ENCODE results near the gene NIT2. TPM values are rescaled to one million over a fixed set of nuclear protein-coding genes. Genes with fewer than 3 reads are reported as not detected.
"Not testable (repeated sequence)": the region's sequence is repeated elsewhere in the genome, so short reads cannot be mapped to it uniquely, and the experiment has no call there.

Gene NIT2
- total RNA-seq, 1 donor from 2014 or later: 9.4 TPM

DNA sequence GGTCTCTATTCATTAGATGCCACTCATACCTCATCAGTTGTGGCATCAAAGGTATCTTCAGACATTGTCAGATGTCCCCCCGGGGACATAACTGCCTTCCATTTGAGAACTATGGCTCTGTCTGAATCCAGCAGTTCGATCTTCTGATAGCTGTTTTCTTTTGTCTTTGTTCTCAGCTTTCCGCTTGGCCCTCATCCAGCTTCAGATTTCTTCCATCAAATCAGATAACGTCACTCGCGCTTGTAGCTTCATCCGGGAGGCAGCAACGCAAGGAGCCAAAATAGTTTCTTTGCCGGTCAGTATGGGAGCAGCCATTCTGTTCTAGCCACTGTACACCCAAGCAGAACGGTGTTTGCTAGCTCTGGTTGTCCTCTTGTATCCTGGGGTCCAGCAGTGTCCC lies 4.4 kb downstream of the NIT2 start:
- no peak for DNase-seq (ENCODE audit: low read depth in 2 of 2)

- no peak for DNase-seq (ENCODE audit: low read depth in 2 of 2)
Observed at GRCh38 chr3:100339786-100340185, 5.2 kb downstream of the NIT2 start.

GRCh38 chr3:100340527-100340926 lies 6.0 kb downstream of the NIT2 start:
- no peak for DNase-seq (ENCODE audit: low read depth in 2 of 2)

GRCh38 chr3:100348727-100349126 lies 14.2 kb downstream of the NIT2 start:
- DNase-seq (ENCODE audit: low read depth in 2 of 2): no peak

GRCh38 chr3:100351770-100352169 lies 17.2 kb downstream of the NIT2 start:
- DNase-seq (ENCODE audit: low read depth in 2 of 2): not testable (repeated sequence)

DNA sequence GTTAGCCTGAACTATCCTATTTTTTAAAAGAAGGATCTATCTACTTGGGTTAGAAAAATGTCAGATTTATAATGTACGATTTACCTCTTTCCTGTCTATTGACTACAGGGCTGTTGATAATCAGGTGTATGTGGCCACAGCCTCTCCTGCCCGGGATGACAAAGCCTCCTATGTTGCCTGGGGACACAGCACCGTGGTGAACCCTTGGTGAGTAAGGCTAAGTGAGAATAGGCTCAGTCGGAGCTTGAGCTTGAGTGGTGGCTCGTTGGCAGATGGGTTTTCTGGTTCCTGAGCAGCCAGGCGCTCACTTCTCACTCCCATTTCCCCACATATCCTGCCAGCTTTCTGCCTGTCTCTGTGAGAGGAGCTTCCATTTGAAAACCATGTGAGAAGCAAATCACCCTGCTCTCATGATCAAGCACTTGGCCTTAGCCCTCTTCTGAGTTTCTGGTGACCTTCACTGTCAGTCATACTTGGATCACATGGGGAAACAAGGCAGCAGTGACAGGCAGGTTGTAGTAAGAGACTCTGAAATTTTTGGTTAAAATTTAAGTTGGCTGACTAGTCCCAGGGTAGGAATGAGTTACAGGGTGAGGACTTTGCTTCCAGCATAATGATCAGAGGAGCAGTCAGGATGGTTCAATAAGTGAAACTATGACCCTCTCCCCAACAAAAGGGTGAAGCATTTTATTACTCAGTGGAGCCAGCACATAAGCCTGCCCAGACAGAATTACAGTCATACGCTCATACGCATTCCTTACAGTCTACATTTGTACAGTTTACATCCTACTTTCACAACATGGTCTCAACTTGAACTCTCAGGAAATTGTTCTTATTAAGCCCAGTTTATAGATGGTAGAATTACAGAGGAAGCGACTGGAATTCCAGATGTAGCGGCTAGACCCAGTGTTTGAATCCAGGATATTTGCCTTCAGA lies 18.0 kb downstream of the NIT2 start:
- DNase-seq (ENCODE audit: low read depth in 2 of 2): peak in 1 of 2 donors; percentile 2

DNA sequence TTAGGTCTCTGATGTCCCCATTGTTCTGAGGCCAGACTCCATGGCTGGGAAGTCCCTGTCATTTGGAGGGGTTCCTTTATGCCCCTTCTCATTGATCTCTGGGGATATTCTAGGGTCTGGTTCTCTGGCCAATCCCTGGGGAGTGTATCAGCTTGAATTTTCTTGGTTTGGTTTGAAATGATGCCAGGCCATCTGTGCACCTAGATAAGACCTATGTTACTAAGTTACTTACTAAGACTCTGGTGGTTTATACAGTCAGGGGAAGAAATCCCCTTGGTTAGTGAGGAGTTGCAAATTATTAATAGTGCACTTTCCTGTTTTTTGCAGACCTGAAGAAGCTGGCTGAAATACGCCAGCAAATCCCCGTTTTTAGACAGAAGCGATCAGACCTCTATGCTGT lies 20.3 kb downstream of the NIT2 start:
- DNase-seq (ENCODE audit: low read depth in 2 of 2): no peak

- DNase-seq (ENCODE audit: low read depth in 2 of 2): no peak
Observed at GRCh38 chr3:100358413-100358812, 23.9 kb downstream of the NIT2 start.

DNA sequence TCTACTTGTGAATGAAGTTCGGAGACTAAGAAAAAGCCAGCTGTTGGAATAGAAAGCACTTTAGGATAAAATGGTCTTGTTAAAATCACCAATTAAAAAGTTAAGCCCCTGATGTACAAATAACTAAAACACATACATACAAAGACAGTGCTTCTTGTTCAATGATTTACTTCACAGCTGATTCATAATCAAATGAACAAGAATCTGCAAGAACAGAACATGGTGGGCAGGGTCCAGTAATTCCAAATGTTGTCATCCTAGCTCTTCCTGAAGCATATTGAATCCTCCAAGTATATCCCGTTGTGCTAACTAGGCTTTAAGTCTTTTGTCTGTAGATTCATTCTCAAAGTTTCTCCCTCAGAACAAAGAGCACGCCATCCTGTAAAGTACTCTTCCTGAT lies 24.5 kb downstream of the NIT2 start:
- no peak for DNase-seq (ENCODE audit: low read depth in 2 of 2)

- no peak for DNase-seq (ENCODE audit: low read depth in 2 of 2)
Observed at GRCh38 chr3:100360757-100361496, 26.4 kb downstream of the NIT2 start.

DNA sequence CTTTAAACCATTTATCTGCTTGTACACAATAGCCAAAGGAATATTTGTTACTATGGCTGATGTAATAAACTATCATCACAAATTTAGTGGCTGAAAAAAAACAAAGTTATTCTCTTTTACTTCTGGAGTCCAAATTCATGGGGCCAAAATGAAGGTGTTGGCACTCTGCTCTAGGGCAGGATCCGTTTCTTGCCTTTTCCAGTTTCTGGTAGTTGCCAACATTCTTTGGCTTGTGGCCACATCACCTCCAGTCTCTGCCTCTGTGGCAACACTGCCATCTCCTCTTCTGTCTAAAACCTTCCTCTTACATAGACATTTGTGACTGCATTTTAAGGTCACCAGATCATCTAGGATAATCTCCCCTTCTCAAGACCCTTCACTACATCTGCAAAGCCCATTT lies 27.3 kb downstream of the NIT2 start:
- DNase-seq (ENCODE audit: low read depth in 2 of 2): no peak

DNA sequence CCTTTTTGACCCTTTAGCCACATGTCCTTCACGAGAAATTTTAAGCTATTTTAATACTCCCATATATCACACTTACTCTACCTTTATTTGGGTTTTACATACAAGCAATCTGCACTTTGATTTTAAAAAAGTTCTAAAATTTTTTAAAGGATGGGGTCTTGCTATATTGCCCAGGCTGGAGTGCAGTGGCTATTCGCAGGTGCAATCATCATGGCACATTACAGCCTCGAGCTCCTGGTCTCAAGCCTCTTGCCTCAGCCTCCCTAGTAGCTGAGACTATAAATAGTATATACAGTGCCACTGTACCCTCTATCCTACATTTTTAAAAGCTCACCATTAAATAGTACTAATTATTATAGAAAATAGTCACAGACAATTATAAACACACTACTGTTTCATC lies 29.9 kb downstream of the NIT2 start:
- DNase-seq (ENCODE audit: low read depth in 2 of 2): no peak

DNA sequence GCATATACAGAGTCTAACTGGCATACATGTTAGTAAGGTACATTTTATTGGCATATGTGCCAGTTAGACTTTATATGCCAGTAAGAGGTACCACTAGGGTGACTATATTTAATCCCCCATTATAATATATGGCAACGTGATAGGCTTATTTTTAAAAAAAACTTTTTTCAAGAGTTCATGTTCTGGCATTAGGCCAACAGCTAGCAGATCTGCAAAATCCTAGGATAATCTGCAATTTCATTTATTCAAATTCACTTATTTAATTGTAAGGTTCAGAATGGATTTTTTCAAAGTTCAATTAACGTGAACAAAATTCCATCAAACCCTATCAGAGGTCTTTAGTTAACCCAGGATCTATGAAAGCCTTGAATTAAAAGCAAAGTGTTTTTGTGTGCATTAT lies 31.9 kb downstream of the NIT2 start:
- no peak for DNase-seq (ENCODE audit: low read depth in 2 of 2)

DNA sequence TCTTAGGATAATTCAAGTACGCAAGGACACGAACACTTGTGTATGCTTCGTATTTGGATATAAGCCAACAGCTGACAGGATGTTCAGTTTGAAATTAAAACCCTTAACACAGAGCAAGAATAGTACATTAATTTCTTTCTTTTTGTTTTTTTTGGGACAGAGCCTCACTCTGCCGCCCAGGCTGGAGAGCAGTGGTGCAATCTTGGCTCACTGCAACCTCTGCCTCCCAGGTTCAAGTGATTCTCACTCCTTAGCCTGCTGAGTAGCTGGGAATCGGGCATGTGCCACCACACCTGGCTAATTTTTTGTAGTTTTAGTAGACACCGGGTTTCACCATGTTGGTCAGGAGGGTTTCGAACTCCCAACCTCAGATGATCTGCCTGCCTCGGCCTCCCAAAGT lies 33.9 kb downstream of the NIT2 start:
- no peak for DNase-seq (ENCODE audit: low read depth in 2 of 2)

DNA sequence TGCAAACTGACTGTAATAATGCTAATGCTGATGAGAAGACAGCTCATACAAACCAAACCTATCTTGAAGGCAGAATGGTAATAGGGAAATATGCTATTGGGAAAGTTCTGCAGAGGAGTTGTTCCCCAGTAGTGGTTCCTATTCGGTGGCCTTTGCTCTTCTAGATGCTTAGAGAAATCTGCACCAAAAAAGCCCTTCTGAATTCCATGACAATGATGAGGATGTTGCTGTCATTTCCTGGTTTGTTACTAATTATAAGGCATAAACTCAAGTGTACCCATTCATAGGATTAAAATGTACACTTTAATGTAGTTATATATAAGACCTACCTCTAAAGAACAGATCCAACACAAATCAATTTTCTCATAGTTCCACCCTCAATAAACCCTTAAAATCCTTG lies 36.2 kb downstream of the NIT2 start:
- no peak for DNase-seq (ENCODE audit: low read depth in 2 of 2)

- DNase-seq (ENCODE audit: low read depth in 2 of 2): no peak
Observed at GRCh38 chr3:100374521-100374920, 40.0 kb downstream of the NIT2 start.

DNA sequence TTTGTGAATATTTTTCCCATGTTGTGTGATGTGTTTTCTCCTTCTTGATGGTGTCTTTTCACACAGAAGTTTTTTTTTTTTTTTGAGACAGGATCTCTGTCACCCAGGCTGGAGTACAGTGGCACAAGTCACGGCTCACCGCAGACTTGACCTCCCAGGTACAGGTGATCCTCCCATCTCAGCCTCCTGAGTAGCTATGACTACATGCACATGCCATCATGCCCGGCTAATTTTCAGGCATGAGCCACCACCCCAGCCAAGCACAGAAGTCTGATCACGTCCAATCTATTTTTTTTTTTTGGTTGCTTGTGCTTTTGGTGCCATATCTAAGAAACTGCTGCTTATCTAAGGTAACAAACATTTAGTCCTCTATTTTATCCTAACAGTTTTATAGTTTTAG lies 41.7 kb downstream of the NIT2 start:
- DNase-seq (ENCODE audit: low read depth in 2 of 2): no peak

GRCh38 chr3:100384733-100385525 lies 50.4 kb downstream of the NIT2 start:
- DNase-seq (ENCODE audit: low read depth in 2 of 2): no peak

- peak in 1 of 2 donors; percentile 26 for DNase-seq (ENCODE audit: low read depth in 2 of 2)
Observed at GRCh38 chr3:100386437-100387074, 52.0 kb downstream of the NIT2 start.

DNA sequence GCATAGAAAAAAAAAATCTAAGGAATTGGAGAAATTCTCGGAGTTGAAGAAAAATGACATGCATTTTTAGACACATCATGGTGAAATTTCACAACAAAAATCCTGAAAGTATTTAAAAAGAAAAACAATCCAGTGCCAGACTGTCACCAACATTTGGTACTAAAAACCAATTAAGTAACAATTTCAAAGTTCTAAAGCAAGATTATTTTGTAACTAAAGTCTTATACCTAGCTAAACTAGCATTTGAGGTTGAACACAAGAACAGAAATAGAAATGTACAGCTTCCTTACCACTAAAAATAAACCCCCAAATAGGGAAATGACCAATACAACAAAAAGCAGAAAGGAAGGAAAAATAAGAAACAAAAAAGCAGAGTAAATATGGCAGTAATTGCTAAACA lies 54.5 kb downstream of the NIT2 start:
- no peak for DNase-seq (ENCODE audit: low read depth in 2 of 2)

DNA sequence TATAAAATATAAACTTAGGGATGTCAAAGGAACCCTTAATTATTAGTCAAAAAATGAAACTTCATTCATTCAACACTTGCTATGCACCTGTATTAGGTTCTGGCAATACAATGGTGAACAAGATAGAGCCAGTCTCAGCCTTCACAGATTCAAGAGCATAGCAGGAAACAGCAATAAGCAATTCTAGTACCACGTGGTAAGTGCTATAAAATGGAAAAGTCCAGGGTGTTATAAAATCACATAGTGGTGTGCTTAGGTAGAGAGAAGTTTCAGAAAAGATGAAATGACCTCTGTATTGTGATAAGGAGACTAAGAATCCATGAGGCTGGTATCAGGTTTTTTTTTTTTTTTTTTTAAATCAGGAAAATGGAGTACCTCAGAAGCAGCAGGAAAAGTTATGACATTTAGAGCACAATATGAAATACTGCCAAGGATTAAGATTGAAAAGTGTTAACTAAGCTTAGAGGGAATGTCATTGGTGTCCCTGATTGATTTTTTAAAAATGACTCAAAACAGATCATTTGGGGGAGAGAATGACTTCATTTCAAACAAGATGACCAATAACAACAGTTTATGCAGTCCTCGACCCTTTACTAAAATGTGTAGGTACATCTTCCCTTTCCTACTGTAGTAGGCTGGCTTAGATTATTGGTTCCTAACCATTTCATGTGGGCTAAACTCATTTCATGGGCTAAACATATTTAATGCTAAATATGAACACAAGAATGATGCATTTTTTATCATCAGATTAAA lies 61.3 kb downstream of the NIT2 start:
- no peak for DNase-seq (ENCODE audit: low read depth in 2 of 2)
